Astrocyte (in vitro differentiated cells and primary cell): ENCODE data around the gene POLG. TPM values are rescaled to one million over a fixed set of nuclear protein-coding genes. Genes with fewer than 3 reads are reported as not detected.
"Not testable (repeated sequence)": the region's sequence is repeated elsewhere in the genome, so short reads cannot be mapped to it uniquely, and the experiment has no call there.

Experiments used
- DNase-seq: peaks from one replicate; pipeline ENCODE4 v3.0.0-alpha.2; 2010; ENCODE audit warnings: low read depth
- FAIRE-seq: peaks from 2 replicates; lab custom pipeline; 2011; peaks lifted over from hg19 to GRCh38; lab: Jason Lieb, UNC
- H2AFZ ChIP-seq: 2 replicates; pipeline ENCODE4 v1.6.0; 2012; ENCODE audit warnings: low read depth, low read length, inconsistent platforms
- H3K27ac ChIP-seq: 2 replicates; pipeline ENCODE4 v1.5.1; 2011; ENCODE audit warnings: low read depth, low read length, inconsistent platforms
- H3K27me3 ChIP-seq: 2 replicates; pipeline ENCODE4 v1.6.0; 2011; ENCODE audit warnings: low read length, inconsistent platforms; ENCODE audit not compliant: insufficient read depth
- H3K36me3 ChIP-seq: 2 replicates; pipeline ENCODE4 v1.5.1; 2011; ENCODE audit warnings: low read length, inconsistent platforms; ENCODE audit not compliant: insufficient read depth
- H3K4me1 ChIP-seq: 2 replicates; pipeline ENCODE4 v1.5.1; 2011; ENCODE audit warnings: low read length, inconsistent platforms; ENCODE audit not compliant: insufficient read depth
- H3K4me2 ChIP-seq: 2 replicates; pipeline ENCODE4 v1.6.0; 2012; ENCODE audit warnings: low read length, inconsistent platforms
- H3K4me3 ChIP-seq: 2 replicates; pipeline ENCODE4 v1.5.1; 2011; ENCODE audit warnings: low read depth, mild to moderate bottlenecking, low read length, inconsistent platforms; ENCODE audit not compliant: insufficient read depth
- H3K79me2 ChIP-seq: 2 replicates; pipeline ENCODE4 v1.6.0; 2012; ENCODE audit warnings: mild to moderate bottlenecking, low read length, inconsistent platforms; ENCODE audit not compliant: insufficient read depth
- H3K9ac ChIP-seq: 2 replicates; pipeline ENCODE4 v1.6.0; 2012; ENCODE audit warnings: mild to moderate bottlenecking, low read length, inconsistent platforms
- H3K9me3 ChIP-seq: 2 replicates; pipeline ENCODE4 v1.5.1; 2012; ENCODE audit warnings: low read depth, mild to moderate bottlenecking, low read length, inconsistent platforms; ENCODE audit not compliant: insufficient read depth
- H4K20me1 ChIP-seq: 2 replicates; pipeline ENCODE4 v1.6.0; 2012; ENCODE audit warnings: low read length, inconsistent platforms; ENCODE audit not compliant: insufficient read depth
- H3K27ac Mint-ChIP-seq: one replicate; pipeline ENCODE4 v1.8.0; 2021; ENCODE audit warnings: mild to moderate bottlenecking, mixed read lengths; ENCODE audit not compliant: unreplicated experiment
- H3K27me3 Mint-ChIP-seq: one replicate; pipeline ENCODE4 v1.8.0; 2021; ENCODE audit warnings: low read depth, mixed read lengths; ENCODE audit not compliant: unreplicated experiment
- H3K36me3 Mint-ChIP-seq: one replicate; pipeline ENCODE4 v1.8.0; 2021; ENCODE audit warnings: low read depth, mixed read lengths; ENCODE audit not compliant: unreplicated experiment
- H3K4me1 Mint-ChIP-seq: one replicate; pipeline ENCODE4 v1.8.0; 2021; ENCODE audit warnings: low read depth, mixed read lengths; ENCODE audit not compliant: unreplicated experiment
- H3K4me3 Mint-ChIP-seq: one replicate; pipeline ENCODE4 v1.8.0; 2021; ENCODE audit warnings: mild to moderate bottlenecking, moderate library complexity, mixed read lengths; ENCODE audit not compliant: unreplicated experiment
- H3K9me3 Mint-ChIP-seq: one replicate; pipeline ENCODE4 v1.8.0; 2021; ENCODE audit warnings: mild to moderate bottlenecking, mixed read lengths; ENCODE audit not compliant: unreplicated experiment
- CTCF ChIP-seq: IDR thresholded peaks from 2 replicates; pipeline ENCODE4 v1.5.1; 2011; ENCODE audit warnings: low read depth, mild to moderate bottlenecking, inconsistent platforms, low read length, moderate library complexity; ENCODE audit not compliant: insufficient read depth
- EZH2 ChIP-seq: IDR thresholded peaks from 2 replicates; pipeline ENCODE4 v1.6.1; 2012; ENCODE audit warnings: mild to moderate bottlenecking, low read length, inconsistent platforms; ENCODE audit not compliant: insufficient read depth
- microRNA-seq: library from miRNA; unstranded; fragments of <30 nt; microRNA quantifications from one replicate; pipeline ENCODE4 v1.2.0, GENCODE V29; 2020
- total RNA-seq: library from RNA; stranded (reverse); gene quantifications from 2 replicates; pipeline ENCODE4 v1.2.1, GENCODE V29; 2021

The POLG gene
- total RNA-seq, 1 donor from 2014 or later: 54.4 TPM

DNA sequence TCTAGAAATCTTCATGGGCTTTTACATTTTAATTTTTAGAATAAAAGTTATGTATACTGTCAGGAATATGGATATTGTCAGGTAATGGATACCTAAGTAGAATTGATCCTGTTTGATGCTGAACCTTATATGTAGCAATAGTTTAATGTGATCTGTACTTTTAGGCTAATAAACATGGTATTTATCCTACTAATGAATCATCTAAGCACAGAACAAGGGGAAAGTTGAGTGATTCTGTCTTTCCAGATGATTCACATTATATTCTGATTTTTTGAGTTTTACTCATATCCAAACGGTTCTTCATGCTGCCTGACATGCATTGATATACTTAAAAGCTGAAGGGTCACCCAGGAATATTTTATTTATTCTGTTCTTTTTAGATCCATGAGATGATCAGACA, 56.3 kb downstream of the POLG start:
- H3K27ac Mint-ChIP-seq: no peak overlapping the region
- Histone ChIP-seq H3K27ac (no peak overlapping the region), H3K4me3 (no peak overlapping the region), H3K9ac (no peak overlapping the region), H2AFZ (no peak overlapping the region), H3K27me3 (no peaks in the 10 kb centered on the region), H3K79me2 (no peaks in the 10 kb centered on the region), H4K20me1 (no peaks in the 10 kb centered on the region), H3K9me3 (no peaks in the 10 kb centered on the region), H3K36me3 (peaks cover 6% of the 10 kb centered on the region), H3K4me1 (no peaks in the 10 kb centered on the region), H3K4me2 (no peak overlapping the region)
- H3K9me3 Mint-ChIP-seq: no peaks in the 10 kb centered on the region
- no peak for TF ChIP-seq EZH2
- no peak for TF ChIP-seq CTCF
- H3K36me3 Mint-ChIP-seq: no peaks in the 10 kb centered on the region
- H3K4me1 Mint-ChIP-seq: no peaks in the 10 kb centered on the region
- H3K27me3 Mint-ChIP-seq: no peaks in the 10 kb centered on the region
- no peak for FAIRE-seq
- no peak for DNase-seq
- no peak overlapping the region for H3K4me3 Mint-ChIP-seq

- not testable (repeated sequence) for H3K4me1 Mint-ChIP-seq, H3K4me3 Mint-ChIP-seq, H3K27ac ChIP-seq, H3K4me1 ChIP-seq, H3K9ac ChIP-seq, H3K4me2 ChIP-seq, H3K27me3 Mint-ChIP-seq, H3K36me3 Mint-ChIP-seq, H4K20me1 ChIP-seq, H3K27ac Mint-ChIP-seq, H3K27me3 ChIP-seq, H2AFZ ChIP-seq, DNase-seq, H3K9me3 ChIP-seq, H3K4me3 ChIP-seq, H3K79me2 ChIP-seq, FAIRE-seq, H3K36me3 ChIP-seq, H3K9me3 Mint-ChIP-seq
Measured at GRCh38 chr15:89277281-89277680, 57.3 kb downstream of the POLG start.

Small RNAs within 50 kb of the gene (microRNA-seq; reads per million reads assigned to microRNA genes)
- gene MIR6766: 1.4 reads per million
- gene MIR9-3: 1.4 reads per million

Other genes starting within 250 kb of the POLG start
- 41.3 and 50.3 TPM in 2 replicates for gene ABHD2, start 246.4 kb downstream of the POLG start, total RNA-seq
- gene RLBP1, start 113.2 kb downstream of the POLG start, total RNA-seq: not detected in 2 replicates
- 7.8 and 10.6 TPM in 2 replicates for gene FANCI, start 90.8 kb downstream of the POLG start, total RNA-seq
- 0.18 TPM in 1 of 2 replicates, not detected in the other for gene RHCG, start 161.8 kb upstream of the POLG start, total RNA-seq
- 2.8 and 2.9 TPM in 2 replicates for gene TICRR, start 240.6 kb upstream of the POLG start, total RNA-seq